Neural crest cell (in vitro differentiated cells): ENCODE results near the gene XIAP. TPM values are rescaled to one million over a fixed set of nuclear protein-coding genes. Genes with fewer than 3 reads are reported as not detected.
"Not testable (repeated sequence)": the region's sequence is repeated elsewhere in the genome, so short reads cannot be mapped to it uniquely, and the experiment has no call there.

Source experiments
- DNase-seq: peaks from one replicate; pipeline ENCODE4 v3.0.0; 2021; ENCODE audit warnings: low read depth, mixed read lengths, low spot score
- H3K27ac Mint-ChIP-seq: one replicate; pipeline ENCODE4 v1.8.0; 2021; ENCODE audit warnings: mild to moderate bottlenecking, mixed read lengths; ENCODE audit not compliant: unreplicated experiment
- H3K27me3 Mint-ChIP-seq: 2 replicates; pipeline ENCODE4 v1.8.0; 2021; ENCODE audit warnings: low read depth, mild to moderate bottlenecking, mixed read lengths
- H3K36me3 Mint-ChIP-seq: 2 replicates; pipeline ENCODE4 v1.8.0; 2021; ENCODE audit warnings: low read depth, mild to moderate bottlenecking, mixed read lengths
- H3K4me1 Mint-ChIP-seq: 2 replicates; pipeline ENCODE4 v1.8.0; 2021; ENCODE audit warnings: mixed read lengths
- H3K4me3 Mint-ChIP-seq: one replicate; pipeline ENCODE4 v1.8.0; 2021; ENCODE audit warnings: mild to moderate bottlenecking, mixed read lengths
- H3K9me3 Mint-ChIP-seq: 2 replicates; pipeline ENCODE4 v1.8.0; 2021; ENCODE audit warnings: mixed read lengths
- total RNA-seq: library from RNA; stranded (reverse); gene quantifications from 2 replicates; pipeline ENCODE4 v1.2.1, GENCODE V29; 2021
- TF ChIP-seq, protein P1 (sequence below): fragments of 200-600 bp; sonication (generic); conservative IDR thresholded peaks from 2 replicates; pipeline ENCODE4 v1.5.0; 2021; ENCODE audit warnings: antibody characterized with exemption, mild to moderate bottlenecking

The XIAP gene
- total RNA-seq, 1 donor from 2014 or later: 34.1 TPM

DNA sequence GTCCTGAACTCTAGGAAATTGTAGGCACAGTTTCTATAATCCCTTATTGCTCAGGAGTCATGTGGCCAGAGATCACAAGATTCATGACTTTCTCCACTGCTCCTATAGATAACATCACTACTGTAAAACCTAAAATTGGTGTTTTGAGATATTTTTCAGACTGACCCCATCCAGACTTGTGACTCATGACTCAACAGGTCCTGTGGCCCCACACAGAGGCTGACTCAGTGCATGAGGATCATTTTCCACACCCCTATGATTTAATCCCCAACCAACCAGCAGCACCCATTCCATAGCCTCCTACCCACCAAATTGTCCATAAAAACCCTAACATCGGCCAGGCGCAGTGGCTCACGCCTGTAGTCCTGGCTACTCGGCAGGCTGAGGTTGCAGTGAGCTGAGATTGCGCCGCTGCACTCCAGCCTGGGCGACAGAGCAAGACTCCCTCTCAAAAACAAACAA is 13.2 kb upstream of the XIAP start:
- TF ChIP-seq, protein P1, sequence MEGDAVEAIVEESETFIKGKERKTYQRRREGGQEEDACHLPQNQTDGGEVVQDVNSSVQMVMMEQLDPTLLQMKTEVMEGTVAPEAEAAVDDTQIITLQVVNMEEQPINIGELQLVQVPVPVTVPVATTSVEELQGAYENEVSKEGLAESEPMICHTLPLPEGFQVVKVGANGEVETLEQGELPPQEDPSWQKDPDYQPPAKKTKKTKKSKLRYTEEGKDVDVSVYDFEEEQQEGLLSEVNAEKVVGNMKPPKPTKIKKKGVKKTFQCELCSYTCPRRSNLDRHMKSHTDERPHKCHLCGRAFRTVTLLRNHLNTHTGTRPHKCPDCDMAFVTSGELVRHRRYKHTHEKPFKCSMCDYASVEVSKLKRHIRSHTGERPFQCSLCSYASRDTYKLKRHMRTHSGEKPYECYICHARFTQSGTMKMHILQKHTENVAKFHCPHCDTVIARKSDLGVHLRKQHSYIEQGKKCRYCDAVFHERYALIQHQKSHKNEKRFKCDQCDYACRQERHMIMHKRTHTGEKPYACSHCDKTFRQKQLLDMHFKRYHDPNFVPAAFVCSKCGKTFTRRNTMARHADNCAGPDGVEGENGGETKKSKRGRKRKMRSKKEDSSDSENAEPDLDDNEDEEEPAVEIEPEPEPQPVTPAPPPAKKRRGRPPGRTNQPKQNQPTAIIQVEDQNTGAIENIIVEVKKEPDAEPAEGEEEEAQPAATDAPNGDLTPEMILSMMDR: no peak
- Mint-ChIP-seq H3K9me3 (peaks cover 8% of the 10 kb centered on the region), H3K27me3 (no peaks in the 10 kb centered on the region), H3K4me1 (peaks cover 5% of the 10 kb centered on the region), H3K36me3 (no peaks in the 10 kb centered on the region), H3K27ac (no peak overlapping the region), H3K4me3 (no peak overlapping the region)
- no peak for DNase-seq

DNA sequence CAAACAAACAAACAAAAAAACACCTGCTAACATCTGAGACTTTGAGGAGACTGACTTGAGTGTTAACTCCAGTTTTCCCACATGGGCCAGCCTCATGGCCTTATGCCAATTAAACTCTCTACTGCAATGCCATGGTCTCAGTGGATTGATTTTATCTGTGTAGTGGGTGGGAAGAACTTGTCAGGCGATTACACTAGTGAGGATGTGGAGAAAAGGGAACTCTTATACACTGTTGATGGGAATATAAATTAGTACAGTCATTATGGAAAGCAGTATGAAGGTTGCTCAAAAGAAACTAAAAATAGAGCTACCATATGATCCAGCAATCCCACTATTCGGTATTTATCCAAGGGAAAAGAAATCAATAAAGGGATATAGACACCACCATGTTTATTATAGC is 12.8 kb upstream of the XIAP start:
- no peak overlapping the region for H3K27ac Mint-ChIP-seq
- H3K27me3 Mint-ChIP-seq: no peaks in the 10 kb centered on the region
- peaks cover 5% of the 10 kb centered on the region for H3K4me1 Mint-ChIP-seq
- peaks cover 8% of the 10 kb centered on the region for H3K9me3 Mint-ChIP-seq
- TF ChIP-seq, protein P1: no peak
- no peaks in the 10 kb centered on the region for H3K36me3 Mint-ChIP-seq
- H3K4me3 Mint-ChIP-seq: no peak overlapping the region
- DNase-seq: no peak

DNA sequence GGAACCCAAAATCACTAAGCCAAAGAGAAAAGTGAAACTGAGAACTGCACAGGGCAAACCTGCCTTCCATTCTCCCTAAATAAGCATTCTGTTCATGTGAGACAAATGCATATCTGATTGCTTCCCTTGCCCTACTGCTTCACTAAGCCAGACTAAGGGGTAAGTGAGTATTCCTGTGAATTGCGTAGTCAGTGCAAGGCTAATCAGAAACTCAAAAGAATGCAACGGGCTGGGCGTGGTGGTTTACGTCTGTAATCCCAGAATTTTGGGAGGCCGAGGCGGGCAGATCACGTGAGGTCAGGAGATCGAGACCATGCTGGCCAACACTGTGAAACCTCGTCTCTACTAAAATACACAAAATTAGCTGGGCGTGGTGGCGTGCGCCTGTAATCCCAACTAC is 10.8 kb upstream of the XIAP start:
- peaks cover 11% of the 10 kb centered on the region for H3K9me3 Mint-ChIP-seq
- no peaks in the 10 kb centered on the region for H3K36me3 Mint-ChIP-seq
- DNase-seq: no peak
- TF ChIP-seq, protein P1: no peak
- H3K27ac Mint-ChIP-seq: no peak overlapping the region
- no peaks in the 10 kb centered on the region for H3K27me3 Mint-ChIP-seq
- peaks cover 7% of the 10 kb centered on the region for H3K4me1 Mint-ChIP-seq
- H3K4me3 Mint-ChIP-seq: no peak overlapping the region

DNA sequence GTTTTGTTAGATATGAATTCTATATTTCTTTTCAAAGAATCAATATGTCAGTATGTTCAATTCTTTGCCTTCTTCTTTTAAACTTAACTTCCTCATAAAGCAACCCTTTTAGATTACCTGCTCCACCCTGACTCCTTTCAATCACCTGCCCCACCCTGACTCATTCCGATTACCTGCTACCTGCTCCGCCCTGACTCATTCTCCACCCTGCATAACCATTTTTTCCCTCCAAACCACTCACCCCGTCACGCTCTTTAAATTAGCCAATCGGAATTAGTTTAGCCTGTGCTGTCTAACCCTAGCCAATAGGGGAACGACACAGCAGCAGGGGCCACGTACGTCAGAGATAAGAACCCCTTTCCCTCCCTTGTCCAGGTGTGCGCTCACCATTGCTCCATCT is 9.9 kb upstream of the XIAP start:
- not testable (repeated sequence) for H3K27me3 Mint-ChIP-seq, H3K4me1 Mint-ChIP-seq, DNase-seq, H3K36me3 Mint-ChIP-seq, H3K27ac Mint-ChIP-seq, H3K4me3 Mint-ChIP-seq, H3K9me3 Mint-ChIP-seq

DNA sequence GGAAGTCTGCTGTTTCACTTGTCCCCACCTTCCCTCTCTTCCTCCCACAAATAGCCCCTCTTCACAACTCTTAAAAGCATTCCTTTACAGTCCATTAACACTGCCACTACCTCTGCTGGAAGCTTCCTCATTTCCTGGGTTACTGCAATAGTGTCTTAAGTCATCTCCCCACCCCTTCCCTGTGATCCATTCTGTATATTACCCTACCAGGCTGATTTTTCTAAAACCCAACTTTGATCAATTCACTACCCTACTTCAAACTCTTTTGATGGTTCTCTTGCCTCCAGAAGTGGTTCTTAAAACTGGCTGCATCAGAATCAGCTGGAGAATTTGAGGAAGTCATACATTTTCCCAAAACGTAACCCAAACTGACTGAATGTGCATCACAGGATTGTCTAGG is 8.8 kb upstream of the XIAP start:
- H3K27me3 Mint-ChIP-seq: no peaks in the 10 kb centered on the region
- peaks cover 14% of the 10 kb centered on the region for H3K9me3 Mint-ChIP-seq
- TF ChIP-seq, protein P1: no peak
- no peaks in the 10 kb centered on the region for H3K36me3 Mint-ChIP-seq
- H3K4me3 Mint-ChIP-seq: no peak overlapping the region
- no peak overlapping the region for H3K27ac Mint-ChIP-seq
- DNase-seq: no peak
- peaks cover 8% of the 10 kb centered on the region for H3K4me1 Mint-ChIP-seq

DNA sequence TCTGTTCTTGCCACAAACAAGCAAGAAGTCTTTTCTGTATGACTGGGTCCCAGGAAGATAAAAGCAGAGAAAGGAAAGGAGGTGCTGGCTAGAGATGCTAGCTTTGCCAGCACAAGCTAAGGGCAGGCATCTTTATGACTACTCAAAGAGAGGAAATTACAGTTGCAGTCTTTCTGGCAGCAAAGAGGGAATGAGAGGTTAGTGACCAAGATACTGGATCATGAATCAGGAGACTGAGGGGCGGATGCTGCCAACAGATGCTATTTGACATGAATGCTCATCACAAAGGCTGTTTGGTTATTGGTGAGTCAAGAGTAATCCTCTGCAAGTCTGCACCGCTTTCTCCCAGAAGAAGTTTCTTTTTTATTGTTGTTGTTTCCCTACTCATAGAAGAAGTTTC is 5.5 kb upstream of the XIAP start:
- Mint-ChIP-seq H3K27me3 (no peaks in the 10 kb centered on the region), H3K36me3 (peaks cover 3% of the 10 kb centered on the region), H3K27ac (no peak overlapping the region), H3K4me1 (peaks cover 18% of the 10 kb centered on the region), H3K9me3 (peaks cover 12% of the 10 kb centered on the region), H3K4me3 (no peak overlapping the region)
- TF ChIP-seq, protein P1: no peak
- DNase-seq: no peak
